ENCODE results near the gene NPM3.

The NPM3 gene

DNA sequence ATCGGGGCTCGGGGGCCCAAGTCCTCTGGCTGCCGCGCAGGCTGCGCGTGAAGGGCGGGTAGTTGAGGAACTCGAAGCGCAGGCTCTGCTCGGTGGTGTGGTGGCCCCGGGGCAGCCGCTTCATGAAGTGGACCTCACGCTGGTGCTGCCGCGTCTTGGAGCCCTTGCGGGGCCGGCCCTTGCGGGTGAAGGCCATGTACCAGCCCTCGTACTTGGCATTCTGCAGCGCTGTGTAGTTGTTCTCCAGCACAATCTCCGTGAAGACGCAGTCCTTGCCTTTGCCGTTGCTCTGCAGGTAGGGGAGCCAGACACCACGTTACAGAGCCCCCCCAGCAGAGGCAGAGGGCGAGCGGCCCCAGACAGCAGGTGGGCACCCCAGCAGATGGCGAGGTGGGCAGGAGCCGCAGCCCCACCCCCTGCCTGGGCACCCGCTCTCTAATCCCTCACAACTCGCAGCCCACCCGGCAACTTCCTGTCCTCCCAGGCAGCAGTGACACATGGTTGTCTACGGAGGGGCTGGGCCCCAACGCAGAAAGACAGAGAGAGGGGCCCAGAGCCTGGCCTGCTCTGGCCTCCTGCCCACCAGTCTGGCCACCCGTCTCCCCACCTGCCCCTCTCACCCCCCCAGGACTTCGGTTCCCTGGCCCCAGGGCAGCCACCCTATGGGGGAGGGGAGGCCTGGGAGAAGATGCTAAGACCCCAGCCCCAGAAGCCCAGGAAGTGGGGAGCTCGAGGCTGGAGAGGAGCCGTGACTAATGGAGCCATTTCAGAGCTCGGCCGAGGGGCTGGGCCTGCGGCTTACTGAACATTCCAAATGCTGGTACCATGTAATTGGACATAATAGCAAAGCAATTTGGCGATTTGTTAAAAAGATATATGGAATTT lies 12.7 kb downstream of the NPM3 start:
- Histone ChIP-seq H3K36me3 (replicated peaks; ENCODE audit: low read depth, low read length) (no peaks in the 10 kb centered on the region), H4K20me1 (ENCODE audit: insufficient read depth, low read length) (no peaks in the 10 kb centered on the region), H3K27ac (ENCODE audit: low read length) (no peak overlapping the region), H3K9ac (ENCODE audit: low read length) (no peak overlapping the region), H3K4me2 (ENCODE audit: low read length) (no peak overlapping the region), H3K4me3 (ENCODE audit: low read length) (no peak overlapping the region), H3K4me1 (ENCODE audit: low read length) (no peaks in the 10 kb centered on the region), H2AFZ (ENCODE audit: low read depth, low read length) (no peak overlapping the region), H3K79me2 (ENCODE audit: low read length) (no peaks in the 10 kb centered on the region), H3K27me3 (ENCODE audit: low read depth, low read length) (no peaks in the 10 kb centered on the region), H3K9me3 (ENCODE audit: insufficient read depth, low read length) (no peaks in the 10 kb centered on the region)
- no peak for TF ChIP-seq EZH2phosphoT487 (IDR thresholded peaks at IDR 0.05; ENCODE audit: low read depth)
- TF ChIP-seq, protein P1, sequence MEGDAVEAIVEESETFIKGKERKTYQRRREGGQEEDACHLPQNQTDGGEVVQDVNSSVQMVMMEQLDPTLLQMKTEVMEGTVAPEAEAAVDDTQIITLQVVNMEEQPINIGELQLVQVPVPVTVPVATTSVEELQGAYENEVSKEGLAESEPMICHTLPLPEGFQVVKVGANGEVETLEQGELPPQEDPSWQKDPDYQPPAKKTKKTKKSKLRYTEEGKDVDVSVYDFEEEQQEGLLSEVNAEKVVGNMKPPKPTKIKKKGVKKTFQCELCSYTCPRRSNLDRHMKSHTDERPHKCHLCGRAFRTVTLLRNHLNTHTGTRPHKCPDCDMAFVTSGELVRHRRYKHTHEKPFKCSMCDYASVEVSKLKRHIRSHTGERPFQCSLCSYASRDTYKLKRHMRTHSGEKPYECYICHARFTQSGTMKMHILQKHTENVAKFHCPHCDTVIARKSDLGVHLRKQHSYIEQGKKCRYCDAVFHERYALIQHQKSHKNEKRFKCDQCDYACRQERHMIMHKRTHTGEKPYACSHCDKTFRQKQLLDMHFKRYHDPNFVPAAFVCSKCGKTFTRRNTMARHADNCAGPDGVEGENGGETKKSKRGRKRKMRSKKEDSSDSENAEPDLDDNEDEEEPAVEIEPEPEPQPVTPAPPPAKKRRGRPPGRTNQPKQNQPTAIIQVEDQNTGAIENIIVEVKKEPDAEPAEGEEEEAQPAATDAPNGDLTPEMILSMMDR (IDR thresholded peaks at IDR 0.05; ENCODE audit: low read depth, low read length) = no peak

DNA sequence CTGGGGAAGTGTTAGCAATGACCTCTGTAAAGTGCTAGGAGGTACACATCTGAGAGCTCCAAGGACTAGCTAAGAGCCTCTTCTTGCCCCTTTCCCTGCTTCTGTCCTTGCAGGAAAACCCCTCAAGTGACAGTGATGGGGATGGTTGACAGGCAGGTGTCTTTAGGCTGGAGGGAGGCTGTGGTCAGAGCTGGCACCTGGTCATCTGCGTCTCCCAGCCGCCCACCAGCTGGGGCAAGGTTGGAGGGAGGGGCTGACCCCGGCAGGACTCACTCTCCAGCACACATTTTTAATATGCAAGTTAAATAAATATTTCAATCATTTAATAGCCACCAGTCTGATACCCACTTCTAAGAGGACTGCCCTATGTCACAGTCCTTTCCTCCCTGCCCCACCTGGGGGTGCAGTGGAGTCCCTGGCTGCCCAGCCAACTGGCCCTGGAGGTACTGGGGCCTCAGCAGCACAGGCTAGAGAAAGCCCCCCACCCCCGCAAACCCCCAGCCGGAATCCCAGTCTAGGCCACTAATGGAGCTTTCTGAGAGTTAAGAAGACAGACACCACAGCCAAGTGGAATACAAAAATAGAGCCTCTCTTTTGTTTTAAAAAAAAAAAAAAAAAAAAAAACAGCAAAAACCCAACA lies 13.6 kb downstream of the NPM3 start:
- no peak overlapping the region for H2AFZ ChIP-seq (ENCODE audit: low read depth, low read length)
- H3K27me3 ChIP-seq (ENCODE audit: low read depth, low read length) = no peaks in the 10 kb centered on the region
- H3K9ac ChIP-seq (ENCODE audit: low read length) = no peak overlapping the region
- no peak overlapping the region for H3K4me2 ChIP-seq (ENCODE audit: low read length)
- no peak overlapping the region for H3K27ac ChIP-seq (ENCODE audit: low read length)
- H3K4me3 ChIP-seq (ENCODE audit: low read length) = no peak overlapping the region
- H3K9me3 ChIP-seq (ENCODE audit: insufficient read depth, low read length) = no peaks in the 10 kb centered on the region
- no peaks in the 10 kb centered on the region for H3K4me1 ChIP-seq (ENCODE audit: low read length)
- no peaks in the 10 kb centered on the region for H3K79me2 ChIP-seq (ENCODE audit: low read length)
- no peaks in the 10 kb centered on the region for H4K20me1 ChIP-seq (ENCODE audit: insufficient read depth, low read length)
- TF ChIP-seq, protein P1 (IDR thresholded peaks at IDR 0.05; ENCODE audit: low read depth, low read length) = no peak
- no peak for TF ChIP-seq EZH2phosphoT487 (IDR thresholded peaks at IDR 0.05; ENCODE audit: low read depth)
- no peaks in the 10 kb centered on the region for H3K36me3 ChIP-seq (replicated peaks; ENCODE audit: low read depth, low read length)

DNA sequence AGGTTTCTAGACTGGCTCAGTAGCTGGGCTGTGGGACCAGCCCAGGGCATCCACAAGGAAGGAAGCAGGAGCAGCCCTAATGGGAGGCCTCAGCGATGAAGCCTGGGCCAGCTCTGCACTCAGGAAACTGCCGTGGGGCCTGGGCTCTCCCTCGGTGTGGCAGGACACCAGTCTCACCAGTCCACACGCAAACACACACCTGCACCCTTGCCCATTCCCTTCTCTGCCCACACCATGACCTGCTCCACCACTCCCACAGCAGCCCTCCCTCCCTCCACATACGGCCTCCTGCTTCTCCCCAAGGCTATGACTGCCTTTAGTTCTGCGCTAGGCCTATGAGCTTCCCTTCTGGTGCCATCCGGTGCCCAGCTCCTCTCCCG lies 14.5 kb downstream of the NPM3 start:
- no peak overlapping the region for H3K9ac ChIP-seq (ENCODE audit: low read length)
- H3K27me3 ChIP-seq (ENCODE audit: low read depth, low read length) = no peaks in the 10 kb centered on the region
- TF ChIP-seq, protein P1 (IDR thresholded peaks at IDR 0.05; ENCODE audit: low read depth, low read length) = no peak
- TF ChIP-seq EZH2phosphoT487 (IDR thresholded peaks at IDR 0.05; ENCODE audit: low read depth) = no peak

DNA sequence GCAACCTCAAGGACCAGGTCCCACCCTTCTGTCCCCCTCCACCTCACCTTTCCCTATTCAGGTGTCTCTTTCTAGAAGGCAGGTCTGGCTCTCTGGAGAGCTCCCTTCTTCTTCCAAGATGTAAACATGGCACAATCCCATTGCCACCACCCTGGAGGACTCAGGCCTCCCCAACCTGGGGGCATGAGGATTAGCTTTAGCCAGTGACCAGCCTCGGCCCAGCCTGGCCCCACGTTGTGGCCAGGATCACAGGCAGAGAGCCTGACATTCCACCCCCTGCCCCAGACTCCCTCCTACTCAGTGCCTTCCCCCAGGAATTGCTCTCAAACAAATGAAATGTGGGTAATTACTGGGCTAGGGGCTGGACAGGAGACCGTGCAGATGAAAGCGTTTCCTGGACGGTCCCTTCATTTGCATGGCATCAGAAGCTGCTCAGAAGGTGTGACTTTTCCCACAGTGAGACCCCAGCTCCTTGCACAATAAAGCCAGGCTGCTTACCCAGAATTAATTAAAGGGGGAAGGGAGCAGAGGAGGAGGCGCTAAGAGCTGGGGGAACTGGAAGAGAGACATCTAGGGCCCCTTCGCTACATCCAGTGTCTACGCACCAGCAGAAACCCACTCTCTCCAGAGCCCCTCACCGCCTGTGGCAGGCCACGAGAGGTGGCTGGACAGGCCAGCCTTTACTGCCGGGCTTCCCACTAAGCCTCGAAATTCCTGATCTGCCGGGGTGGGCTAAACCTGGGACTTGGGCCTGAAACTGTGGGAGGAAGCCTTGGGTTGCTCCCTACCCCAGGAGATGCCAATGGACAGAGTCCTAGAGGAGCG lies 15.1 kb downstream of the NPM3 start:
- Histone ChIP-seq H3K9ac (ENCODE audit: low read length) (no peak overlapping the region), H3K4me3 (ENCODE audit: low read length) (no peak overlapping the region), H4K20me1 (ENCODE audit: insufficient read depth, low read length) (no peaks in the 10 kb centered on the region), H3K9me3 (ENCODE audit: insufficient read depth, low read length) (no peaks in the 10 kb centered on the region), H3K4me2 (ENCODE audit: low read length) (no peak overlapping the region), H3K36me3 (replicated peaks; ENCODE audit: low read depth, low read length) (no peaks in the 10 kb centered on the region), H3K4me1 (ENCODE audit: low read length) (no peaks in the 10 kb centered on the region), H3K79me2 (ENCODE audit: low read length) (no peaks in the 10 kb centered on the region), H3K27ac (ENCODE audit: low read length) (no peak overlapping the region), H2AFZ (ENCODE audit: low read depth, low read length) (no peak overlapping the region), H3K27me3 (ENCODE audit: low read depth, low read length) (no peaks in the 10 kb centered on the region)
- TF ChIP-seq EZH2phosphoT487 (IDR thresholded peaks at IDR 0.05; ENCODE audit: low read depth) = no peak
- TF ChIP-seq, protein P1 (IDR thresholded peaks at IDR 0.05; ENCODE audit: low read depth, low read length) = no peak

More for the DNA sequence above, 14.5 kb downstream of the NPM3 start:
- no peaks in the 10 kb centered on the region for H3K4me1 ChIP-seq (ENCODE audit: low read length)
- H3K79me2 ChIP-seq (ENCODE audit: low read length) = no peaks in the 10 kb centered on the region
- H3K36me3 ChIP-seq (replicated peaks; ENCODE audit: low read depth, low read length) = no peaks in the 10 kb centered on the region
- H4K20me1 ChIP-seq (ENCODE audit: insufficient read depth, low read length) = no peaks in the 10 kb centered on the region
- no peak overlapping the region for H3K4me2 ChIP-seq (ENCODE audit: low read length)
- no peak overlapping the region for H3K27ac ChIP-seq (ENCODE audit: low read length)
- no peak overlapping the region for H3K4me3 ChIP-seq (ENCODE audit: low read length)
- no peaks in the 10 kb centered on the region for H3K9me3 ChIP-seq (ENCODE audit: insufficient read depth, low read length)
- no peak overlapping the region for H2AFZ ChIP-seq (ENCODE audit: low read depth, low read length)

All from OCI-LY3 (cell line).